Hepatocyte (in vitro differentiated cells): Measurements from ENCODE around the gene MRGPRF. TPM values are rescaled to one million over a fixed set of nuclear protein-coding genes. Genes with fewer than 3 reads are reported as not detected.
A peak's percentile ranks its signal among the peaks of the same experiment; 100 is the strongest.

ENCODE experiments used
- DNase-seq: peaks from one replicate; pipeline ENCODE4 v3.0.0-alpha.2; 2016; ENCODE audit warnings: low spot score
- H2AFZ ChIP-seq: fragments of 200-600 bp; sonication (generic); 2 replicates; pipeline ENCODE4 v1.6.0; 2016; ENCODE audit warnings: antibody characterized with exemption, mild to moderate bottlenecking
- H3K27ac ChIP-seq: fragments of 200-600 bp; sonication (generic); 2 replicates; pipeline ENCODE4 v1.5.1; 2016; ENCODE audit warnings: mild to moderate bottlenecking
- H3K27me3 ChIP-seq: fragments of 200-600 bp; sonication (generic); 2 replicates; pipeline ENCODE4 v1.6.1; 2016
- H3K36me3 ChIP-seq: fragments of 200-600 bp; sonication (generic); replicated peaks from 2 replicates; pipeline ENCODE4 v1.5.1; 2016; ENCODE audit warnings: low read depth; ENCODE audit not compliant: insufficient read depth
- H3K4me1 ChIP-seq: fragments of 200-600 bp; sonication (generic); 2 replicates; pipeline ENCODE4 v1.5.1; 2016; ENCODE audit warnings: mild to moderate bottlenecking, moderate library complexity; ENCODE audit not compliant: insufficient read depth
- H3K4me2 ChIP-seq: fragments of 200-600 bp; sonication (generic); 2 replicates; pipeline ENCODE4 v1.6.0; 2016
- H3K4me3 ChIP-seq: fragments of 200-600 bp; sonication (generic); 2 replicates; pipeline ENCODE4 v1.5.1; 2016; ENCODE audit warnings: mild to moderate bottlenecking
- H3K79me2 ChIP-seq: fragments of 200-600 bp; sonication (generic); 2 replicates; pipeline ENCODE4 v1.6.0; 2017; ENCODE audit warnings: mild to moderate bottlenecking
- H3K9me2 ChIP-seq: fragments of 200-600 bp; sonication (generic); replicated peaks from 2 replicates; pipeline ENCODE4 v1.6.0; 2017; ENCODE audit warnings: mild to moderate bottlenecking; ENCODE audit not compliant: insufficient read depth
- H3K9me3 ChIP-seq: fragments of 200-600 bp; sonication (generic); 2 replicates; pipeline ENCODE4 v1.5.1; 2016; ENCODE audit warnings: low read depth, mild to moderate bottlenecking
- H4K20me1 ChIP-seq: fragments of 200-600 bp; sonication (generic); 2 replicates; pipeline ENCODE4 v1.6.0; 2016; ENCODE audit warnings: mild to moderate bottlenecking; ENCODE audit not compliant: insufficient read depth, poor library complexity, severe bottlenecking
- EZH2 ChIP-seq: fragments of 200-600 bp; sonication (generic); IDR thresholded peaks from 2 replicates; pipeline ENCODE4 v1.6.1; 2016; ENCODE audit warnings: antibody characterized with exemption, mild to moderate bottlenecking, borderline replicate concordance
- EZH2phosphoT487 ChIP-seq: fragments of 200-600 bp; sonication (generic); IDR thresholded peaks from one replicate; pipeline ENCODE4 v1.6.1; 2018; ENCODE audit warnings: antibody characterized with exemption, mild to moderate bottlenecking, low read depth, moderate library complexity; ENCODE audit not compliant: unreplicated experiment, severe bottlenecking
- WGBS: methylation state at CpG from one replicate; pipeline ENCODE4 v1.1.6; 2016; ENCODE audit warnings: low lambda C conversion rate; ENCODE audit errors: missing lambda C conversion rate; 5-methylcytosine and 5-hydroxymethylcytosine counted together
- polyA plus RNA-seq: library from polyadenylated mRNA; unstranded; fragments of >200 nt; fragmentation: Nextera tagmentation; extraction: Ambion mirVana; gene quantifications from 2 replicates; pipeline ENCODE4 v1.2.1, GENCODE V29; 2016
- total RNA-seq: library from RNA; depleted of rRNA; stranded (reverse); fragments of >200 nt; gene quantifications from 2 replicates; pipeline ENCODE4 v1.2.3, GENCODE V29; 2014
- TF ChIP-seq, protein P1 (sequence below): fragments of 200-600 bp; sonication (generic); IDR thresholded peaks from 2 replicates; pipeline ENCODE4 v1.5.1; 2016; ENCODE audit warnings: antibody characterized with exemption, mild to moderate bottlenecking; ENCODE audit not compliant: poor library complexity

MRGPRF gene
- total and polyA plus RNA-seq, 2 experiments from 2014 or later = 6.5 to 7.5 TPM

DNA sequence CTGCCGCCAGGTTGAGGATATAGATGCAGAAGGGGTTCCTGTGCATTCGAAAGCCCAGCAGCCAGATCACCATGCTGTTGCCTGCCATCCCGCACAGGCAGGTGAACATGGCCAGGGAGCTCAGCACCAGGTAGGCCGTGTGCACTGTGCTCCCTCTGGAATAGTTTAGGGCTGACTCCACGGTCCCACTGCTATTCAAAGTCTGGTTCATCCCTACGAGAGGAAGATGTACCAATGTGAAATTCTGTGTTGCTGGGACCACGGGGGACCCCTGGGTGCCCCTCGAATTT lies 32.3 kb downstream of the MRGPRF start, which contains the start of gene MRGPRD:
Gene MRGPRD (minus strand): TSS at position 211 of the 290 bp plus-strand sequence. CDS start 0 bp downstream, at position 211.
- H3K9me3 ChIP-seq = no peaks in the 10 kb centered on the region
- 85% methylated on average over 8 of the region's 8 CpGs for WGBS
- no peaks in the 10 kb centered on the region for H3K79me2 ChIP-seq
- H3K4me2 ChIP-seq = no peak within 1 kb of the TSS
- H3K4me3 ChIP-seq = no peak within 1 kb of the TSS
- H3K36me3 ChIP-seq = no peaks in the 10 kb centered on the region
- no peaks in the 10 kb centered on the region for H3K4me1 ChIP-seq
- DNase-seq = no peak
- H4K20me1 ChIP-seq = no peaks in the 10 kb centered on the region
- TF ChIP-seq EZH2phosphoT487 (no peak), EZH2 (no peak)
- TF ChIP-seq, protein P1, sequence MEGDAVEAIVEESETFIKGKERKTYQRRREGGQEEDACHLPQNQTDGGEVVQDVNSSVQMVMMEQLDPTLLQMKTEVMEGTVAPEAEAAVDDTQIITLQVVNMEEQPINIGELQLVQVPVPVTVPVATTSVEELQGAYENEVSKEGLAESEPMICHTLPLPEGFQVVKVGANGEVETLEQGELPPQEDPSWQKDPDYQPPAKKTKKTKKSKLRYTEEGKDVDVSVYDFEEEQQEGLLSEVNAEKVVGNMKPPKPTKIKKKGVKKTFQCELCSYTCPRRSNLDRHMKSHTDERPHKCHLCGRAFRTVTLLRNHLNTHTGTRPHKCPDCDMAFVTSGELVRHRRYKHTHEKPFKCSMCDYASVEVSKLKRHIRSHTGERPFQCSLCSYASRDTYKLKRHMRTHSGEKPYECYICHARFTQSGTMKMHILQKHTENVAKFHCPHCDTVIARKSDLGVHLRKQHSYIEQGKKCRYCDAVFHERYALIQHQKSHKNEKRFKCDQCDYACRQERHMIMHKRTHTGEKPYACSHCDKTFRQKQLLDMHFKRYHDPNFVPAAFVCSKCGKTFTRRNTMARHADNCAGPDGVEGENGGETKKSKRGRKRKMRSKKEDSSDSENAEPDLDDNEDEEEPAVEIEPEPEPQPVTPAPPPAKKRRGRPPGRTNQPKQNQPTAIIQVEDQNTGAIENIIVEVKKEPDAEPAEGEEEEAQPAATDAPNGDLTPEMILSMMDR = no peak
- no peaks in the 10 kb centered on the region for H3K27me3 ChIP-seq
- H3K9me2 ChIP-seq = no peaks in the 10 kb centered on the region
- H2AFZ ChIP-seq = no peak within 1 kb of the TSS
- H3K27ac ChIP-seq = no peak within 1 kb of the TSS

DNA sequence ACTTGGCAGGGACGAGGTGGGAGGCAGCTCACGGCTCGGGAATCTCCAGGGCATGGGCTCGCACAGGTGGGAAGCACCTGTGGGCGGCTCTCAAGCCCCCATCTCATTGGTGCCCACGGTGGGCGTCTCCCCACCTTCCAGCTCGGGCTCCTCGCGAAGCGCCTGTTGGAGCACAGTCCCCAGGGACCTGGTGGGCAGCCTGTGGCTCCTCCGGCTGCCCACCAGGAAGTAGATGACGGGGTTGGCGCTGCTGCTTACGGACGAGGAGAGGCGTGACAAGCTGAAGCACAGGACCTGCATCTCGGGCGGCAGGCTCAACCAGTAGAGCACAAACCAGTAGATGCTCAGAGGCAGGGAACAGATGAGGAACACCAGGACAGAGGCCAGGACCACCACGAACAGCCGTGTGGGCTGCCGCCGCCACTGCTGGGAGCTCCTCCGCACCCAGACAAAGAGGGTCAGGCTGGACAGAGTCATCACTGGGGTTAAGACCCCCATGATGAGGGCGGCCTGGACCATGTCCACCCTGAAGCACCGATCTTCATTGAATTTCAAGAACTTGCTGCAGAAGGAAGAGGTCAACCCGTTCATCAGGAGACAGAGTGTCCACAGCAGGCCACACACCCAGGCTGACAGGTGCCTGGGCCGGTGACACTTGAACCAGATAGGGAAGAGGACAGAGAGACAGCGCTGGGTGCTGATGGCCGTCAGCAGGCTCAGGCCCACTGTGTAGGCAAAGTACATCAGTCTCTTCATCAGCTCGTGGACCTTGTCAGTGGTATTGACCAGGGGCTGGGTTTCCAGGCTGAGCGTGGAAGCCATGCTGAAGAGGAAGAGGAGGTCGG lies 32.9 kb downstream of the MRGPRF start:
- Histone ChIP-seq H4K20me1 (no peaks in the 10 kb centered on the region), H3K27me3 (no peaks in the 10 kb centered on the region), H3K36me3 (no peaks in the 10 kb centered on the region), H3K9me2 (no peaks in the 10 kb centered on the region), H3K4me3 (no peak overlapping the region), H3K4me2 (no peak overlapping the region), H3K9me3 (no peaks in the 10 kb centered on the region), H2AFZ (no peak overlapping the region), H3K4me1 (no peaks in the 10 kb centered on the region), H3K27ac (no peak overlapping the region), H3K79me2 (no peaks in the 10 kb centered on the region)
- 93% methylated on average over 33 of the region's 33 CpGs for WGBS
- TF ChIP-seq EZH2phosphoT487 (no peak), EZH2 (no peak)
- TF ChIP-seq, protein P1 = no peak
- peak; percentile 1 for DNase-seq

DNA sequence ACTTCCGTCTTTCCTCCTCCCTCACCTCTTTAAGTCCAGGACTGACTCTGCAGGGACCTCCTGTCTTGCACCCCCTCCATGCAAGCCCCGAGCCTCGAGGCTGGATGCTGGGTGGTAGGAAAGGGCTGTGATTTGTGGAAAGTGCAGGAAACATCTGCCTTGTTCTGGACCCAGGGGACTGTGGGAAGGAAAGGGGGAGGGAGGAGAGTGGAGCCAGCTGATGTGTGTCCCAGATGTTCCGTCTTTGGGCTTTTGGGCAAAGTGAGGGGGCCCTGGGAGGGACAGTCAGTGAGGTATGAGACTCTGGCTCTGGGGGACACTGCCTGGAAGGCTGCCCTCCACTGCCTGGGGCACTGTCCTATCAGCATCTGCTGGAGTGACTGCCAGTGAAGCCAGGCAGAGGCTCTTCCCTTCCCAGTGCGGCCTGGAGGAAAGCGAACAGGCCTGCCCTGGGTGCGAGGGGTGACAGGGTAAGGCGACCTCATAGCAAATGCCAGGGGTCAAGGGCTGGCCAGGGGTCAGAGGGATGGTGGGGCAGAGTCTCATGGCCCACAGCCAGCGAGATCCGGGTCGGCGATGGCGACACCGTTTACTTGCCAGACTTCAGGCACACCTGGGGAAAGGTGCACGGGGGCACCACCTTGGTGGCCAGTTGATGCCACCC lies 34.0 kb downstream of the MRGPRF start:
- H3K9me2 ChIP-seq = no peaks in the 10 kb centered on the region
- no peaks in the 10 kb centered on the region for H3K9me3 ChIP-seq
- peak; percentile 4 for DNase-seq
- H3K4me3 ChIP-seq = no peak overlapping the region
- no peaks in the 10 kb centered on the region for H3K36me3 ChIP-seq
- H2AFZ ChIP-seq = no peak overlapping the region
- no peaks in the 10 kb centered on the region for H3K4me1 ChIP-seq
- H3K27me3 ChIP-seq = no peaks in the 10 kb centered on the region
- H4K20me1 ChIP-seq = no peaks in the 10 kb centered on the region
- no peak overlapping the region for H3K4me2 ChIP-seq
- TF ChIP-seq EZH2 (no peak), EZH2phosphoT487 (no peak)
- TF ChIP-seq, protein P1 = no peak
- 80% methylated on average over 15 of the region's 15 CpGs for WGBS
- H3K27ac ChIP-seq = no peak overlapping the region
- H3K79me2 ChIP-seq = no peaks in the 10 kb centered on the region
